Measurements from ENCODE around the gene SRRM5. TPM values are rescaled to one million over a fixed set of nuclear protein-coding genes. Genes with fewer than 3 reads are reported as not detected.

The SRRM5 gene
- total and polyA plus RNA-seq, 4 donors, result 0.22 to 0.49 (median 0.31) TPM; not detected in 1

DNA sequence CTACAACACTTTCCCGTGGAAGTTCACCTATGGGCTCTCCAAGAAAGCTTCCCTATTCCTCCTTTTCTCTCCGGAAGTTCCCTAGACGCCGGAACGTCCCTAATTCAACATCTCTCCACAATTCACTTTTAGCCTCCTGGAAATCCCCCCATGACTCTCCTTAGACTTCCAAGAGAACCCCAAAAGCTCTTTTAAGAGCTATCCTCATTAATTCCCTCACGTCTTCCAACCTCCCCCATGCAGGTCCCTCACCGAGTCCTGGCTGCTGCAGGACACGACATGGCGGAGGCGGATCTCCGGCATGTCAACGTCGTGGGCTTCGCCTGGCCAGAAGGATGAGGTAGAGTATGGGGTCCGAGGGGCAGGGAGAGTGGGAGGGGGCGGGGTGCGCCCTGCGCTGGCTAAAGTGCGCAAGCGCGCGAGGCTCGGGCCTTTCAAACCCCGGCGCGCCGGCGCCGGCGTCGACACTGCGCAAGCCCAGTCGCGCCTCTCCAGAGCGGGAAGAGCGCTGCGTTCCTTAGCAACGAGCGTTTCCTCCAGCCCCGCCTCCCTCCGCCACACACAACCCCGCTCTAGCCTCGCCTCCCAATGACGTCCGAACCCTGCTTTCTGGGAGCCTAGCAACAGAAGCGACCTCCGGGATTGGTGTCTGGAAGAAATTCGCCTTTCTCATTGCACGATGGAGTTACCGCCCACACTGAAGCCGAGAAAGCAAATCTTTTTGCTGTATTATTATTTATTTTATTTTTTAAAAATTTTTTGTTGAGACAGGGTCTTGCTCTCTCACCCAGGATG, 36.5 kb upstream of the SRRM5 start, which contains the start of the genes PINLYP and XRCC1:
PINLYP (plus strand) TSS at position 646 of the 795 bp plus-strand sequence. CDS start 1,391 bp downstream, outside the sequence.
XRCC1 (minus strand) TSS at position 372 of the 795 bp plus-strand sequence; CDS start at position 303, 69 bp downstream.
- TF ChIP-seq, protein P1, sequence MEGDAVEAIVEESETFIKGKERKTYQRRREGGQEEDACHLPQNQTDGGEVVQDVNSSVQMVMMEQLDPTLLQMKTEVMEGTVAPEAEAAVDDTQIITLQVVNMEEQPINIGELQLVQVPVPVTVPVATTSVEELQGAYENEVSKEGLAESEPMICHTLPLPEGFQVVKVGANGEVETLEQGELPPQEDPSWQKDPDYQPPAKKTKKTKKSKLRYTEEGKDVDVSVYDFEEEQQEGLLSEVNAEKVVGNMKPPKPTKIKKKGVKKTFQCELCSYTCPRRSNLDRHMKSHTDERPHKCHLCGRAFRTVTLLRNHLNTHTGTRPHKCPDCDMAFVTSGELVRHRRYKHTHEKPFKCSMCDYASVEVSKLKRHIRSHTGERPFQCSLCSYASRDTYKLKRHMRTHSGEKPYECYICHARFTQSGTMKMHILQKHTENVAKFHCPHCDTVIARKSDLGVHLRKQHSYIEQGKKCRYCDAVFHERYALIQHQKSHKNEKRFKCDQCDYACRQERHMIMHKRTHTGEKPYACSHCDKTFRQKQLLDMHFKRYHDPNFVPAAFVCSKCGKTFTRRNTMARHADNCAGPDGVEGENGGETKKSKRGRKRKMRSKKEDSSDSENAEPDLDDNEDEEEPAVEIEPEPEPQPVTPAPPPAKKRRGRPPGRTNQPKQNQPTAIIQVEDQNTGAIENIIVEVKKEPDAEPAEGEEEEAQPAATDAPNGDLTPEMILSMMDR (IDR thresholded peaks at IDR 0.05; ENCODE audit: control extremely low read depth, extremely low read depth), result no peak
- peak; percentile 97 for ATAC-seq (ENCODE audit: insufficient read depth, low FRiP score)
- no peaks in the 10 kb centered on the region for H3K27me3 ChIP-seq (ENCODE audit: control insufficient read depth in 3 of 3, insufficient read depth in 3 of 3, low read length in 2 of 3)
- WGBS, 2 donors, result 0% methylated on average over 46 to 51 of the region's 51 CpGs
- H3K36me3 ChIP-seq (ENCODE audit: control insufficient read depth in 4 of 4, insufficient read depth in 4 of 4, low read length in 4 of 4), result peaks cover 0 to 2% (median under 1%) of the 10 kb centered on the region in 4 donors
- peak within 1 kb of the TSS; percentile 56 to 93 for H3K27ac ChIP-seq (ENCODE audit: low read depth in 1 of 2, low read length in 1 of 2)
- no peaks in the 10 kb centered on the region for H3K9me3 ChIP-seq (ENCODE audit: control insufficient read depth in 4 of 4, insufficient read depth in 3 of 4, low read length in 3 of 4)
- H3K4me3 ChIP-seq, result peak within 1 kb of the TSS; percentile 75
- H3K4me1 ChIP-seq (ENCODE audit: control insufficient read depth in 5 of 5, insufficient read depth in 5 of 5, low read length in 5 of 5), result peaks cover 3 to 22% (median 6%) of the 10 kb centered on the region in 5 donors
- DNase-seq, result peak; percentile 99 to 100 (median 100)
- peak within 1 kb of the TSS; percentile 91 to 100 for H3K9ac ChIP-seq (ENCODE audit: insufficient read depth in 1 of 2, low read length in 2 of 2)

DNA sequence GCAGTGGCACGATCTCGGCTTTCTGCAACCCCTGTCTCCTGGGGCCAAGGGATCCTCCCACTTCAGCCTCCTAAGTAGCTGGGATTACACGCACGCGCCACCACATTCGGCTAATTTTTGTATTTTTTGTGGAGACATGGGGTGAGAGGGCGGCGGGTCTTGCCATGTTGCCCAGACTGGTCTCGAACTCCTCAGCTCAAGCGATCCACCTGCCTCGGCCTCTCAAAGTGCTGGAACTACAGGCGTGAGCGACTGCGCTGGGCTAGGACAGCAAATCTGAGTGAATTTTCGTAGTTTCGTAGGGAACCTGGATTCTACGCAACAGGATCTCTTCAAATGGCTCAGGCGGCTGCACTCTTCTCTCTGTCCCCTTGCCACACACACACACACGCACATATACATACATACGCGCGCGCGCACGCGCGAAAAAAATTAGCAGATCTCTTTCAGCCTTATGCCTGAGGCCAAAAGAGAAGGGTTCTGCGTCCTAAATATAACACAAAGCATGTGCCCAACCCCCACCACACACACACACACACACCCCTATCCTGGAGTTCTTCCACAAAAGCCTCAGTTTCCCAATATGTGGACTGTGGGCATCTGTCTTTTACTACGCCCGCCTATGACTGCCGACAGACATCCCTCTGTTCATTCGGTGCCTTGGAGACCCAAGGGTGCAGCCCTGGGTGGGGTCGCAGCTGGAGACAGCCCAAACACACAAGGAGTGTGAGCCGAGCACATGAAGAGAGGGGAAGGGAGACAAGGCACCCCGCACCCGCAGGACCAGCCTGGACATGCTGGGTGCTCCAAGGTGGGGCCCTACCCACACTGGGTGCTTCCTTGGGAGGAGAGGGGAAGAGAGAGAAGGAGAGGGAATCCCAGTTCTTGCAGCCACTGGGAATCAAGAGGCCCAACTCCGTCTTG, 35.7 kb upstream of the SRRM5 start:
- peaks cover 0 to 2% (median under 1%) of the 10 kb centered on the region in 4 donors for H3K36me3 ChIP-seq (ENCODE audit: control insufficient read depth in 4 of 4, insufficient read depth in 4 of 4, low read length in 4 of 4)
- H3K4me3 ChIP-seq, result peak overlapping the region; percentile 5
- H3K9ac ChIP-seq (ENCODE audit: insufficient read depth in 1 of 2, low read length in 2 of 2), result peak overlapping the region; percentile 69 to 91
- ATAC-seq (ENCODE audit: insufficient read depth, low FRiP score), result no peak
- peak; percentile 34 to 47 (median 40) for DNase-seq
- TF ChIP-seq, protein P1 (IDR thresholded peaks at IDR 0.05; ENCODE audit: control extremely low read depth, extremely low read depth), result no peak
- H3K9me3 ChIP-seq (ENCODE audit: control insufficient read depth in 4 of 4, insufficient read depth in 3 of 4, low read length in 3 of 4), result no peaks in the 10 kb centered on the region
- 66 to 67% methylated on average over 37 of the region's 37 CpGs for WGBS, 2 donors
- H3K27me3 ChIP-seq (ENCODE audit: control insufficient read depth in 3 of 3, insufficient read depth in 3 of 3, low read length in 2 of 3), result no peaks in the 10 kb centered on the region
- H3K4me1 ChIP-seq (ENCODE audit: control insufficient read depth in 5 of 5, insufficient read depth in 5 of 5, low read length in 5 of 5), result peaks cover 3 to 27% (median 12%) of the 10 kb centered on the region in 5 donors
- H3K27ac ChIP-seq (ENCODE audit: low read depth in 1 of 2, low read length in 1 of 2), result peak overlapping the region; percentile 35 to 48

DNA sequence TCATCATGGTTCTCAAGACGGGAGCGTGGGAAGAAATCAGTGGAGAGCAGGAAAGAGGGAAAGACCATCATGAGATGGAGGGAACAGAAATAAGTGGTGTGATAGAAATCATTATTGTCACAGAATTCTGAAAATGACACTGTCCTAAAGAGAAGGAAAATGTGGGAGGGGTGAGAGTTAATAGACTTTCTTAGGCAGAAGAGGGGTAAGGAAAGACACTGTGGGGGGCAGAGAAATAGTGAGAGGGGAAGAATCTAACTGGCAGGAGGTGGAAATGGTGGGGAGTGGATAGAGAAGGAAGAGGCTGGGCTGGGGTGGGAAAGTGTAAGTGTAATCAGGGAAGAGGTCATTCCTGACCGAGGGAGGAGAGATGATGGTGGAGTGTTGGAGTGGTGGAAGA, 33.1 kb upstream of the SRRM5 start:
- Histone ChIP-seq H3K27ac (ENCODE audit: low read depth in 1 of 2, low read length in 1 of 2) (no peak overlapping the region), H3K9me3 (ENCODE audit: control insufficient read depth in 4 of 4, insufficient read depth in 3 of 4, low read length in 3 of 4) (no peaks in the 10 kb centered on the region), H3K4me1 (ENCODE audit: control insufficient read depth in 5 of 5, insufficient read depth in 5 of 5, low read length in 5 of 5) (peaks cover 3 to 38% (median 12%) of the 10 kb centered on the region in 5 donors), H3K27me3 (ENCODE audit: control insufficient read depth in 3 of 3, insufficient read depth in 3 of 3, low read length in 2 of 3) (no peaks in the 10 kb centered on the region), H3K9ac (ENCODE audit: insufficient read depth in 1 of 2, low read length in 2 of 2) (no peak overlapping the region), H3K4me3 (no peak overlapping the region), H3K36me3 (ENCODE audit: control insufficient read depth in 4 of 4, insufficient read depth in 4 of 4, low read length in 4 of 4) (no peaks in the 10 kb centered on the region)
- TF ChIP-seq, protein P1 (IDR thresholded peaks at IDR 0.05; ENCODE audit: control extremely low read depth, extremely low read depth), result no peak
- WGBS, 2 donors, result 90% methylated on average over 3 of the region's 3 CpGs
- DNase-seq, result no peak
- ATAC-seq (ENCODE audit: insufficient read depth, low FRiP score), result no peak

All from lung (tissue), 12 donors.